ENCODE data around the gene SLC44A1. TPM values are rescaled to one million over a fixed set of nuclear protein-coding genes. Genes with fewer than 3 reads are reported as not detected.

The SLC44A1 gene
- total and polyA plus RNA-seq, 2 of the 13 experiments (the other 11 are each of a cell fraction or from before 2014, with no cell fraction given): 21.4 to 40.8 TPM

- TF ChIP-seq ZBTB34 (CRISPR knock-in tag; IDR thresholded peaks at IDR 0.05) (peak; percentile 22; the same call in 1 of the 2 replicates), ZFP36L2 (CRISPR knock-in tag; IDR thresholded peaks at IDR 0.05) (no peak), TMF1 (CRISPR knock-in tag; IDR thresholded peaks at IDR 0.05; ENCODE audit: low read depth) (no peak), ZNF274 (CRISPR knock-in tag; IDR thresholded peaks at IDR 0.05) (no peak), MED8 (CRISPR knock-in tag; IDR thresholded peaks at IDR 0.05; ENCODE audit: insufficient replicate concordance) (no peak), NCOA2 (CRISPR knock-in tag; IDR thresholded peaks at IDR 0.05) (no peak; the same call in 1 of the 2 replicates), SP140L (CRISPR knock-in tag; IDR thresholded peaks at IDR 0.05; ENCODE audit: borderline replicate concordance) (no peak), ZSCAN30 (CRISPR knock-in tag; IDR thresholded peaks at IDR 0.05) (no peak), BRCA1 (CRISPR knock-in tag; IDR thresholded peaks at IDR 0.05) (no peak), RELA (CRISPR knock-in tag; IDR thresholded peaks at IDR 0.05) (no peak), DBP (CRISPR knock-in tag; IDR thresholded peaks at IDR 0.05; ENCODE audit: not compliant biosample characterization) (no peak), PCBP1 (IDR thresholded peaks at IDR 0.05; ENCODE audit: borderline replicate concordance, low read depth, low read length) (no peak), KLF9 (CRISPR knock-in tag; IDR thresholded peaks at IDR 0.05; ENCODE audit: low read depth) (no peak), TEAD3 (CRISPR knock-in tag; optimal IDR thresholded peaks at IDR 0.05; ENCODE audit: borderline replicate concordance) (no peak), TAF15 (IDR thresholded peaks at IDR 0.05; ENCODE audit: low read depth, low read length, poor library complexity, severe bottlenecking) (no peak), PHF21A (CRISPR knock-in tag; IDR thresholded peaks at IDR 0.05) (peak; percentile 34; the same call in 1 of the 2 replicates), NFKB2 (CRISPR knock-in tag; IDR thresholded peaks at IDR 0.05; ENCODE audit: borderline replicate concordance) (no peak), ZNF749 (CRISPR knock-in tag; IDR thresholded peaks at IDR 0.05; ENCODE audit: borderline replicate concordance) (no peak), ZKSCAN5 (CRISPR knock-in tag; IDR thresholded peaks at IDR 0.05) (no peak)
- TF ChIP-seq, protein P1, sequence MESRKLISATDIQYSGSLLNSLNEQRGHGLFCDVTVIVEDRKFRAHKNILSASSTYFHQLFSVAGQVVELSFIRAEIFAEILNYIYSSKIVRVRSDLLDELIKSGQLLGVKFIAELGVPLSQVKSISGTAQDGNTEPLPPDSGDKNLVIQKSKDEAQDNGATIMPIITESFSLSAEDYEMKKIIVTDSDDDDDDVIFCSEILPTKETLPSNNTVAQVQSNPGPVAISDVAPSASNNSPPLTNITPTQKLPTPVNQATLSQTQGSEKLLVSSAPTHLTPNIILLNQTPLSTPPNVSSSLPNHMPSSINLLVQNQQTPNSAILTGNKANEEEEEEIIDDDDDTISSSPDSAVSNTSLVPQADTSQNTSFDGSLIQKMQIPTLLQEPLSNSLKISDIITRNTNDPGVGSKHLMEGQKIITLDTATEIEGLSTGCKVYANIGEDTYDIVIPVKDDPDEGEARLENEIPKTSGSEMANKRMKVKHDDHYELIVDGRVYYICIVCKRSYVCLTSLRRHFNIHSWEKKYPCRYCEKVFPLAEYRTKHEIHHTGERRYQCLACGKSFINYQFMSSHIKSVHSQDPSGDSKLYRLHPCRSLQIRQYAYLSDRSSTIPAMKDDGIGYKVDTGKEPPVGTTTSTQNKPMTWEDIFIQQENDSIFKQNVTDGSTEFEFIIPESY (CRISPR knock-in tag; IDR thresholded peaks at IDR 0.05): no peak
- TF ChIP-seq, protein P2, sequence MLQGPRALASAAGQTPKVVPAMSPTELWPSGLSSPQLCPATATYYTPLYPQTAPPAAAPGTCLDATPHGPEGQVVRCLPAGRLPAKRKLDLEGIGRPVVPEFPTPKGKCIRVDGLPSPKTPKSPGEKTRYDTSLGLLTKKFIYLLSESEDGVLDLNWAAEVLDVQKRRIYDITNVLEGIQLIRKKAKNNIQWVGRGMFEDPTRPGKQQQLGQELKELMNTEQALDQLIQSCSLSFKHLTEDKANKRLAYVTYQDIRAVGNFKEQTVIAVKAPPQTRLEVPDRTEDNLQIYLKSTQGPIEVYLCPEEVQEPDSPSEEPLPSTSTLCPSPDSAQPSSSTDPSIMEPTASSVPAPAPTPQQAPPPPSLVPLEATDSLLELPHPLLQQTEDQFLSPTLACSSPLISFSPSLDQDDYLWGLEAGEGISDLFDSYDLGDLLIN (CRISPR knock-in tag; IDR thresholded peaks at IDR 0.05; ENCODE audit: borderline replicate concordance): no peak
- TF ChIP-seq, protein P3, sequence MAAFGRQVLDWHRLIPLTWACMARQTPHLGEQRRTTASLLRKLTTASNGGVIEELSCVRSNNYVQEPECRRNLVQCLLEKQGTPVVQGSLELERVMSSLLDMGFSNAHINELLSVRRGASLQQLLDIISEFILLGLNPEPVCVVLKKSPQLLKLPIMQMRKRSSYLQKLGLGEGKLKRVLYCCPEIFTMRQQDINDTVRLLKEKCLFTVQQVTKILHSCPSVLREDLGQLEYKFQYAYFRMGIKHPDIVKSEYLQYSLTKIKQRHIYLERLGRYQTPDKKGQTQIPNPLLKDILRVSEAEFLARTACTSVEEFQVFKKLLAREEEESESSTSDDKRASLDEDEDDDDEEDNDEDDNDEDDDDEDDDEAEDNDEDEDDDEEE (CRISPR knock-in tag; IDR thresholded peaks at IDR 0.05): no peak
- TF ChIP-seq, protein P4, sequence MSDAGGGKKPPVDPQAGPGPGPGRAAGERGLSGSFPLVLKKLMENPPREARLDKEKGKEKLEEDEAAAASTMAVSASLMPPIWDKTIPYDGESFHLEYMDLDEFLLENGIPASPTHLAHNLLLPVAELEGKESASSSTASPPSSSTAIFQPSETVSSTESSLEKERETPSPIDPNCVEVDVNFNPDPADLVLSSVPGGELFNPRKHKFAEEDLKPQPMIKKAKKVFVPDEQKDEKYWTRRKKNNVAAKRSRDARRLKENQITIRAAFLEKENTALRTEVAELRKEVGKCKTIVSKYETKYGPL (CRISPR knock-in tag; IDR thresholded peaks at IDR 0.05): no peak
These were observed 74.3 kb downstream of the SLC44A1 start (continued) for GRCh38 chr9:105318729-105319191.
